DMS 273 treated with DMSO at 0.1 percent for 48 hours (cell line): ENCODE results near the gene SGMS1.
"Not testable (repeated sequence)": the region's sequence is repeated elsewhere in the genome, so short reads cannot be mapped to it uniquely, and the experiment has no call there.

Experiments
- DNase-seq: peaks from one replicate; lab custom pipeline; 2025; lab: John Stamatoyannopoulos, UW

Gene SGMS1

GRCh38 chr10:50582046-50582445, 41.7 kb downstream of the SGMS1 start:
- no peak for DNase-seq

GRCh38 chr10:50580262-50580891, 43.4 kb downstream of the SGMS1 start:
- DNase-seq, result no peak

- no peak for DNase-seq
Observed at GRCh38 chr10:50579491-50580261, 44.1 kb downstream of the SGMS1 start.

- no peak for DNase-seq
Observed at GRCh38 chr10:50578949-50579348, 44.8 kb downstream of the SGMS1 start.

- no peak for DNase-seq
Observed at GRCh38 chr10:50577681-50578350, 45.9 kb downstream of the SGMS1 start.

GRCh38 chr10:50577010-50577409, 46.7 kb downstream of the SGMS1 start:
- no peak for DNase-seq

GRCh38 chr10:50576245-50576815, 47.4 kb downstream of the SGMS1 start:
- DNase-seq, result no peak

GRCh38 chr10:50575477-50576244, 48.1 kb downstream of the SGMS1 start:
- DNase-seq, result no peak

- DNase-seq, result no peak
Observed at GRCh38 chr10:50574931-50575330, 48.8 kb downstream of the SGMS1 start.

GRCh38 chr10:50574305-50574704, 49.5 kb downstream of the SGMS1 start:
- no peak for DNase-seq

GRCh38 chr10:50572017-50572491, 51.7 kb downstream of the SGMS1 start:
- DNase-seq, result no peak

GRCh38 chr10:50568750-50569149, 55.0 kb downstream of the SGMS1 start:
- not testable (repeated sequence) for DNase-seq

- DNase-seq, result no peak
Observed at GRCh38 chr10:50567384-50567783, 56.4 kb downstream of the SGMS1 start.

GRCh38 chr10:50566150-50566549, 57.6 kb downstream of the SGMS1 start:
- no peak for DNase-seq

- no peak for DNase-seq
Observed at GRCh38 chr10:50565301-50566083, 58.3 kb downstream of the SGMS1 start.

- DNase-seq, result no peak
Observed at GRCh38 chr10:50563906-50564305, 59.9 kb downstream of the SGMS1 start.

GRCh38 chr10:50561816-50562215, 61.9 kb downstream of the SGMS1 start:
- no peak for DNase-seq

GRCh38 chr10:50561266-50561665, 62.5 kb downstream of the SGMS1 start:
- no peak for DNase-seq

GRCh38 chr10:50560370-50560769, 63.4 kb downstream of the SGMS1 start:
- no peak for DNase-seq

GRCh38 chr10:50558371-50558770, 65.4 kb downstream of the SGMS1 start:
- no peak for DNase-seq

GRCh38 chr10:50557130-50557682, 66.5 kb downstream of the SGMS1 start:
- DNase-seq, result no peak
